Muscle layer of duodenum (tissue), 2 donors: ENCODE data around the gene KCNJ4.

ENCODE experiments used
- H3K27ac ChIP-seq: one replicate; pipeline ENCODE4 v1.7.0; 2013; ENCODE audit warnings: mild to moderate bottlenecking, low read length
- H3K27me3 ChIP-seq: one replicate; pipeline ENCODE4 v1.7.0; 2013; ENCODE audit warnings: low read depth, mild to moderate bottlenecking, control low read depth, low read length
- H3K36me3 ChIP-seq, 2 donors: one replicate each; pipeline ENCODE4 v1.7.0; 2013; ENCODE audit warnings: low read length in 2 of 2, control low read depth in 1 of 2, mild to moderate bottlenecking in 1 of 2; ENCODE audit not compliant: insufficient read depth in 2 of 2, control insufficient read depth in 1 of 2
- H3K4me1 ChIP-seq, 2 donors: one replicate each; pipeline ENCODE4 v1.7.0; 2013; ENCODE audit warnings: low read length in 2 of 2, mild to moderate bottlenecking in 2 of 2, control low read depth in 1 of 2, moderate library complexity in 1 of 2; ENCODE audit not compliant: insufficient read depth in 2 of 2, control insufficient read depth in 1 of 2
- H3K4me3 ChIP-seq, 2 donors: one replicate each; pipeline ENCODE4 v1.7.0; 2013; ENCODE audit warnings: low read length in 2 of 2, low read depth in 1 of 2, mild to moderate bottlenecking in 1 of 2
- H3K9me3 ChIP-seq, 2 donors: one replicate each; pipeline ENCODE4 v1.7.0; 2013; ENCODE audit warnings: low read length in 2 of 2, control low read depth in 1 of 2, mild to moderate bottlenecking in 1 of 2; ENCODE audit not compliant: control insufficient read depth in 1 of 2
- donor health status: healthy.

KCNJ4 gene

DNA sequence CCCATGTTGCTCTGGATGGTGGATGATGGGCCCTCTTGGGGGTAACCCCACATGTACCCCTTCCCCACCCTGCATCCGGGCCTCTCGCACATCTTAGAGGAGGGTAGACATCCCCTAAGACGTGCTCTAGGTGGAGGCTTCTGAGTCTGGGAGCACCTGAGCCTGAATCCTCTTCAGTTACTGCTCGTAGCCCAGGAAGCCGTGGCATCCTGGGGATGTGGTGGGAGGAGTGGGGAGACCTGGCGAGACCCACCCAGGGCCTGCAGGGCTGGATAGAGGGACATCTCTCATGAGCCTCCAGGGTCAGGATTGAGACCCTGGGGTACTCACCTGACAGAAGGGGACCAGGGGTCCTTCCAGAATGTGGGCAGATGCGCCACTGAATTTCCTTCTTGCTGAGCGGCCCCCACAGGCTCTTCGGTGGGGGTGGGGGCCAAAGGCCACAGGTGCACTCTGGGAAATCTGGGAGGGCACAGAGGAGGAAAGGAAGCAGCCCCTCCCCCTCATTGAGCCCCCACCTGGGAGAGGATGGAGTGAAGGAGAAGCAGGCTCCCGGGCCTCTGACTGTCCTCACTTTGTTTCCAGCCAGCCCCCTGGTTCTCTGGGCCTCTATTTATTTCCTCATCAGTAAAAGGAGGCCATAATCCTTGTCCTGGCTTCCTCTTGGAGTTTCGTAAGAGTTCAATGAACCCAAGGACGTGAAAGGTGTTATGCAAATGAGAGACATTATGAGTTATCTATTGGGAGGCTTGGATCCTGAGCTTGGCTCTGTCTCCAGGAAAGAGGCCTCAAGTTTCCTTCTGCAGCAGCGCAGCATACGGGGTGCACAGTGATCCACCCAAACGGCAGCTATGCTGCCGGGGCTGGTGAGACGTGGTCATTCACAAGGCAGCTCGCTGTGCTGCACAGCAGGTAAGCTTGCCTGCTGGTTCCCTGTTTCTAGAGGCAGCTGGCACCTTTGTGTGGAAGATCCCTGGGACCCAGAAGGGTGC, 31.2 kb downstream of the KCNJ4 start:
- no peaks in the 10 kb centered on the region for H3K27me3 ChIP-seq
- no peaks in the 10 kb centered on the region for H3K9me3 ChIP-seq
- H3K36me3 ChIP-seq, result no peaks in the 10 kb centered on the region
- H3K4me1 ChIP-seq, result peaks cover 0 to 4% of the 10 kb centered on the region in 2 donors
- no peak overlapping the region for H3K4me3 ChIP-seq
- no peak overlapping the region for H3K27ac ChIP-seq

DNA sequence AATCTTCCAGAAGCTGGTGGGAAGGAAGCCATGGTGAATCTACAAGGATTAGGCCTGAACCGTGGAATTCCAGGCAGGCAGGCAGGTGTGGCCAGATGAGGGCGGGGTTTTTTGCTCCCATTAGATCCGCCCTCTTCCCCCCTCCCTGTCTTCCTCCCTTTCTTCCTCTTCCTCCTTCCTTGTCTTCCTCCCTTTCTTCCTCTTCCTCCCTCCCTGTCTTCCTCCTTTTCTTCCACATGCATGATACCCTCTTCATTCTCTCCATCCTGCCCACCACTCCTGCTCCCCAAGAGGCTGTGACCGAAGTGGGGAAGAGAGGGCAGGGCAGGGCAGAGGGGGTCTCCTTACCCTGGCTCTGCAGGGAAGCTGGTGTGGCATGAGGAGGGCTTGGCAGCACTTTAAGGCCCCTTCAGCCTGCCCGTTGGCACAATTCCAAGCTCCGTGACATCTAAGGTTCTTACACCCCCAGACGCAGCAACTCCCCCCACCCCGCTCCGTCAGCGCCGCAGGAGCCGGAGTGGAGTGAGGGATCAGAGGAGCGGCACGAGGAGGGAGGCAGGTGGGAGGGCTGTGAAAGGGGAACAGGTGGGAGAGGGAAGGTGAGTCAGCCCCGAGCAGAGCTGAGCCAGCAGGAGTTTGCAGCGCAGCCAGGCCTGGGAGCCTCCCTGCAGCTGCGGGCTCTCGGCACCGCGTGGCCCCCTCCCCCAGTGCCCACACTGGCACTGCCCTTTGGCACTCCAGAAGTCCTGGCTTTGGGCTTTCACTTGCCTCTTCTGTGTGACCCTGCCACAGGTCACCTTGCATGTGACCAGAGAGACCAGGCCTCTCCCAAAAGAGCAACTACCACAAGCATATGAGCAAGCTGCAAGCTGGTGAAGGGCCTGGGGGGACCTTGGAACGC, 32.1 kb downstream of the KCNJ4 start:
- H3K36me3 ChIP-seq, result no peaks in the 10 kb centered on the region
- H3K27ac ChIP-seq, result no peak overlapping the region
- H3K4me3 ChIP-seq, result no peak overlapping the region
- peaks cover 0 to 4% of the 10 kb centered on the region in 2 donors for H3K4me1 ChIP-seq
- no peaks in the 10 kb centered on the region for H3K27me3 ChIP-seq
- no peaks in the 10 kb centered on the region for H3K9me3 ChIP-seq

DNA sequence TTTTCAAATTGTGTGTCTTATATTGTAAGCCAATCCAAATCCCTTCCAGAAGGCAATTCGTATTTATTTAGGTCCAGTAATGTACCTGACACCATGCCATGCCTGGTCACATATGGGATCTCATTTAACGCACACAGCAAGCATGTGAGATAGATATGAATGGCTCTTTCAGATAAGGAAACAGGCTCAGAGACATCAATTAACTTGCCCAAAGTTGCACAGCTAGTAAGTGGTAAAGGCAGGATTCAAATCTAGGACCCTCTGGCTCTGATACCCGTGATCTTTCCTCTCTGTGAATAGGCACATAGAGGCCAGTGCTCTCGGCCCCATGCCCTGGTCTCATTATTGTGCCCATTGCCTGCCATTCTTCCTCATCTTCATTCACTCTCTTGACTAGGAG, 34.3 kb downstream of the KCNJ4 start:
- Histone ChIP-seq H3K27ac (no peak overlapping the region), H3K27me3 (no peaks in the 10 kb centered on the region), H3K4me3 (no peak overlapping the region), H3K36me3 (no peaks in the 10 kb centered on the region), H3K9me3 (no peaks in the 10 kb centered on the region), H3K4me1 (peaks cover 0 to 4% of the 10 kb centered on the region in 2 donors)

DNA sequence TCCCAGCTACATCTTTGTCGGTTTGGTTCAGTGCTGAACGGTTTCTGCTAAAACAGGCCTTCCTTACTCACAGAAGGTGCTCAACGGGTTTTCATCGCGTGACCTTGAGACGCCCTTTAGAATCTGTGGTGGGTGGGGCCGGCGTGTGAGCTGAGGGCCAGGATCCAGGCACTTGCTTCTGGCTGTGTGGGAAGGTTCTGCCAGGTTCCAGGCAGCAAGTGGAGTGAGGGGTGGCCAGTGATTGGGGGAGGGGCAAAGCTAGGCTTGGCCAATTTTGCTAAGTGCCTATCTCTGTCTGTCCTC, 35.2 kb downstream of the KCNJ4 start:
- Histone ChIP-seq H3K4me3 (no peak overlapping the region), H3K27ac (no peak overlapping the region), H3K4me1 (peaks cover 0 to 4% of the 10 kb centered on the region in 2 donors), H3K27me3 (no peaks in the 10 kb centered on the region), H3K36me3 (no peaks in the 10 kb centered on the region), H3K9me3 (no peaks in the 10 kb centered on the region)

DNA sequence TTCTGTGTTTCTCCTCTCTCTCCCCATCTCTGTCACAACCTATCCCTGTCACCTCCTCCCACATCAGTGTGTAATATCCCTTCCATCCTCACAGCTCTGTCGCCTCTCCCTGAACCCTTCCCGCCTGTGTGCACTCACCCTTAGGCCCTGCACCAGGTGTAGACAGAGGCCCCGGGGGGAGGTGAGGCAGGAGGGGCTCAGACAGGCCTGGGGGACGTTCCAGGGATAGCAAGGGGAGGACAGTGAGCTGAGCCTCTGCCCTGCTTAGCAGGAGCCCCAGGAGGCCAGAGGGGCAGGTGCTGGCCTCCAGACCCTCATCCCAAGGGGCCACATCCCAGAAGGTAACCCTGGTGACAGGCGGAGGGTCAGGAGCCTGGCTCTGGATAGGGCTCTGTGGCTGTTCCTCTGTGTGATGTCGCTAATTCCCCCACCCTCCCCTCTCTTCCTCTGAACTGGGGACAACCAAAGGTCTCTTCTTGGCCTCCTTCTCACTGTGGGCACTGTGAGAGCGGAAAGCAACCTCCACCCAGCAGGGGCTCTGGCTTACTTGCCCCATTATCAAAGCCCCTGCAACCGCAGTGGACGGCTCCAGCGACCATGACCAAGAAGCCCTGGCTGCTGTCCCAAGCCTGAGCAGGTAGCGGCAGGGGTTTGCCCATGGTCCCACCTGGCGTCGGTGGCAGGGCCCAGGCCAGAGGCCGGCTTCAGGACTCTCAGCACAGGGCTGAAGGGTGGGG, 35.7 kb downstream of the KCNJ4 start:
- no peaks in the 10 kb centered on the region for H3K4me1 ChIP-seq
- no peak overlapping the region for H3K4me3 ChIP-seq
- no peaks in the 10 kb centered on the region for H3K36me3 ChIP-seq
- H3K27me3 ChIP-seq, result no peaks in the 10 kb centered on the region
- no peaks in the 10 kb centered on the region for H3K9me3 ChIP-seq
- H3K27ac ChIP-seq, result no peak overlapping the region

DNA sequence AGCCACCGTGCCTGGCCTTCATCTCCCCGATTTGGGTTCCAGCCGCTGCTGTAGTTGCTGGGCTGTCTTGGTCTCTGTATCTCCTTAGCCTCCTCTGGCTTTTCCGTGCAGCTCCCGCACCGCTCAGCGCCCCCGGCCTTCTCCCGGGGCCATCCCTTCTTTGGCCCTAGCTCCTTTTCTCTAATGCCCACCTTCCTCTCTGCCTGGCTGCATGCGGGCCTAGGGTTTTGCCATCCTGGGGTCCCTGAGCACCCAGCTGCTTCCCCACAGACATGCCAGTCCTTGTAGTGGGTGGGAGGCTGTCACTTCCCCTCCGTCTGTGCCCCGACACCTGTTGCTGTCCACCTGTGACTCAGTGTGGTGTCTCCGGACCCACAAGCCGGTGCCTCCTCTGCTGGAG, 36.4 kb downstream of the KCNJ4 start:
- no peaks in the 10 kb centered on the region for H3K9me3 ChIP-seq
- no peak overlapping the region for H3K27ac ChIP-seq
- H3K36me3 ChIP-seq, result no peaks in the 10 kb centered on the region
- no peak overlapping the region for H3K4me3 ChIP-seq
- H3K27me3 ChIP-seq, result no peaks in the 10 kb centered on the region
- H3K4me1 ChIP-seq, result no peaks in the 10 kb centered on the region

DNA sequence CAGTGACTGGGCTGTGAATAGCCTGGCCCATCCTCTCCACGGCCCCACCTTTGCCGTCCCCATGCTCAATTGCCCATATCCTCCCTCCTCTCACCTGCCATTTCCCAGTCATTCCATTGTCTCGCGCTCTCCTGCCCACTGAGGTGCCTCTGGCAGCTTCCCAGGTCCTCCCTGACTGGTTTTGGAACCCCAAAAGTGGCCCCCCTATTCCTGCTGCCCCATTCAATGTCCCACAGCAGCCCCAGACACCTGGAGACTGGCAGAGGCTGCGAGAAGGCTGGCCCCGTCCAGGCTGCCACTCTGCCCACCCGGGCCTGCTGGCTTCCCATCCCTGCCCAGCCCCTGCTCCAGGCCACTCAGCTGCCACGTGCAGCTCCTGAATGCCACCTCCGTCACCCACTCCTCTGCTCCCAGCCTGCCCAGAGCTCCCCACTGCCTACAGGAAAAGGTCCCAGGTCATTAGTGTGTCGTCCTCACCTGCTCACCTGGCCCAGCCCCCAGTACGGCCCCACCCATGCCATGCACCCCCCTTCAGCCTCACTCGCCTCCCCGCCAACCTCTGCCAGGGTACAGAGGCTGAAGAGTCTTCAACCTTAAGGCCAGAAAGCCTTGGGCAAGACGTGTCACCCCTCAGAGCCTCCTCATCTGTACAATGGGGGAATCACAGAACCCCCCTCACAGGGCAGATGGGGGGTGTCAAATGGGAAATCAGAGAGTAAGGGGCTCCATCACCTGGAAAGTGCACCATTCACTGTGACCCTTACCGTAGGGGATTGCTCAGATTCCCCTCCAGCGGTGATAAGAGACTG, 37.5 kb downstream of the KCNJ4 start:
- no peak overlapping the region for H3K4me3 ChIP-seq
- peaks cover 0 to 10% of the 10 kb centered on the region in 2 donors for H3K4me1 ChIP-seq
- no peaks in the 10 kb centered on the region for H3K9me3 ChIP-seq
- no peaks in the 10 kb centered on the region for H3K36me3 ChIP-seq
- no peaks in the 10 kb centered on the region for H3K27me3 ChIP-seq
- H3K27ac ChIP-seq, result no peak overlapping the region

DNA sequence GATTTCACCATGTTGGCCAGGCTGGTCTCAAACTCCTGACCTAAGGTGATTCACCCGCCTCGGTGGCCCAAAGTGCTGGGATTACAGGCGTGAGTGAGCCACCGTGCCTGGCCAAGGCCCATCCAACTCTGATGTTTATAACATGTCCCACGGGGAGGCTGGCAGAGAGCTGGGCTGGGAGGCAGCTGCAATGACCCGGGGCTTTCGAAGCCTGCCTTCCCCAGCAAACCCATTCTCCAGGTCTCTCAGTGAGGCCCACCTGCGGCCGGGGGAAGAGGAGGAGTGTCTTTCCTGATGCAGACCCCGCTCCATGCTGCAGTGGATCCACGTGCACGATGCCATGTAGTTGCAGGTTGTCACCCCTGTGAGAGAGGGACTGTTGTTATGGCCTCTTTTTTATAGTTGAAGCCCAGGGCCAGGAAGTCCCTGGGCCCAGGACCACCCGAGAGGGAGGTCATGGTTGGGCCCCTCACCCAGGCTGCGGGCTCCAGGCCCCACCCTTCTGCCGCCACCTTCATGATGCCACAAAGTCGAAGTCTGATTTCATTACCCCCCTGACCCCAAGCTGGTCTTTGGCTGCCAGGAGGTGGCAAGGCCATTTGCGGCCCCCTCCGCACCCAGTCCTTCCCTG, 38.3 kb downstream of the KCNJ4 start:
- Histone ChIP-seq H3K36me3 (no peaks in the 10 kb centered on the region), H3K9me3 (no peaks in the 10 kb centered on the region), H3K27me3 (no peaks in the 10 kb centered on the region), H3K27ac (no peak overlapping the region), H3K4me3 (no peak overlapping the region), H3K4me1 (peaks cover 0 to 12% of the 10 kb centered on the region in 2 donors)

DNA sequence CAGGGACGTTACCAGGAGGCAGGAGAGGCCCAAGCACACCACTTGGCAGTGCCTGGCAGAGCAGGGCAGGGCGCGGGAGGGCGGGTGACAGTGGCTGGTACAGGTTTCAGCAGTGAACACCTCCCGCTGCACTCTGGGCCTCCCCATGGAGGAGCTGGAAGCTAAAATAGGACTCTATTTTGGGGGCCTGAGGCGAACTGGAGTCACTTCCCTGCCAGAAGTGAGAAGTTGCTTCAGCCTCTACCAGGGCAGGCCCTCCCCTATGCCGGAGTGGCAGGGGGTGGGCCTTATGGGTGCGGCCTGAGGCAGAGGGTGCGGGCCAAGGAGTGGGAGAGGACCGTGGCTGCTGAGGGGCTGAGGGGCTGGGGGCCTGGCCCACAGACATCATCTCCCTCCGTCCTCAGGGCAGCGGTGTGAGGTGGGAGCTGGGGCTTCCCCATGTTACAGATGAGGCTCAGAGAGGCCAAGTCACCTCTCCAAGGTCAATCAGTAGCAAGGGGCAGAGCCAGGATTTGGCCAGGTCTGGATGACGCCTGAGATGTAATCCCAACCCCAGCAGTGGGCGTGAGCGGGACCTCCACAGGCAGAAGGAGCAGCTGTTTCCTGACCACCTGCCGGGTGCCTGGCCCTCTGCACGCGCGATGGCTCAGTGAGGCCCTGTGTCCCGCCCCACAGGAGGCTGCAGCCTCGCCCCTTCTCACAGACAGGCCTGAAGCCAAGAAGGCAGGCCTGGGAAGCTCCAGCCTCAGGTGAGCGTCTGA, 39.3 kb downstream of the KCNJ4 start:
- peaks cover 0 to 12% of the 10 kb centered on the region in 2 donors for H3K4me1 ChIP-seq
- H3K27me3 ChIP-seq, result no peaks in the 10 kb centered on the region
- no peaks in the 10 kb centered on the region for H3K9me3 ChIP-seq
- H3K36me3 ChIP-seq, result no peaks in the 10 kb centered on the region
- no peak overlapping the region for H3K27ac ChIP-seq
- no peak overlapping the region for H3K4me3 ChIP-seq

DNA sequence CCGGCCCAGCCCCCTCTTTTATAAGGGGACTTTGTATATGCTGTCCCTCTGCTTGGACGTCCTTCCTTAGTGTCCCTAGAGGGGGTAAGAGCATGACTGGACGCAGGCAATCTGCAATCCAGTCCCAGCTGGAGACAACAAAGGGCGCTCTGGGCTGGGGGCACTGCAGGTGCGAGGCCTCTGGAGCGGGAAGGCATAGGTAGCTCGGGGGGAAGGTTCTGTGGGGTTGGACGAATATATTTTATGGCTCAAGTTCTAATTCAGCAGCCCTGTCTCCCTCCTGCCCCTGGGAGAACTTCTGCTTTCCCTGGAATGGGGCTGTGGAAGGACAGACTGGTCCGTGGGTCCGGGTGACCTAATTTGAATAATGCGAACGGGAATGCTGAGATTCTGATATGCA, 40.0 kb downstream of the KCNJ4 start:
- no peaks in the 10 kb centered on the region for H3K36me3 ChIP-seq
- no peaks in the 10 kb centered on the region for H3K27me3 ChIP-seq
- no peak overlapping the region for H3K4me3 ChIP-seq
- H3K9me3 ChIP-seq, result no peaks in the 10 kb centered on the region
- peaks cover 0 to 12% of the 10 kb centered on the region in 2 donors for H3K4me1 ChIP-seq
- H3K27ac ChIP-seq, result no peak overlapping the region
